ENCODE measurements around the gene STX8. TPM values are rescaled to one million over a fixed set of nuclear protein-coding genes. Genes with fewer than 3 reads are reported as not detected.

The STX8 gene
- total RNA-seq, 2 experiments from 2014 or later: 59.6 to 71.5 TPM

- no peaks in the 10 kb centered on the region for H3K9me3 Mint-ChIP-seq
- no peaks in the 10 kb centered on the region for H3K36me3 Mint-ChIP-seq (ENCODE audit: low read depth)
- peaks cover 9% of the 10 kb centered on the region for H3K27me3 Mint-ChIP-seq
- CTCF ChIA-PET: no interaction called here
- ATAC-seq: no peak
- H3K4me1 Mint-ChIP-seq (ENCODE audit: low read depth): peaks cover 13% of the 10 kb centered on the region
- H3K4me3 Mint-ChIP-seq: no peak overlapping the region
- no peak overlapping the region for H3K27ac Mint-ChIP-seq
- intact Hi-C loops (cut with micrococcal nuclease): no loop called here
- DNase-seq: no peak
- POLR2A ChIA-PET: interaction anchor here (0.9 kb wide), 1 partner anchor 16 kb away, joined by 7 read pairs; no protein-coding TSS in a partner anchor
- TF ChIP-seq, protein P1, sequence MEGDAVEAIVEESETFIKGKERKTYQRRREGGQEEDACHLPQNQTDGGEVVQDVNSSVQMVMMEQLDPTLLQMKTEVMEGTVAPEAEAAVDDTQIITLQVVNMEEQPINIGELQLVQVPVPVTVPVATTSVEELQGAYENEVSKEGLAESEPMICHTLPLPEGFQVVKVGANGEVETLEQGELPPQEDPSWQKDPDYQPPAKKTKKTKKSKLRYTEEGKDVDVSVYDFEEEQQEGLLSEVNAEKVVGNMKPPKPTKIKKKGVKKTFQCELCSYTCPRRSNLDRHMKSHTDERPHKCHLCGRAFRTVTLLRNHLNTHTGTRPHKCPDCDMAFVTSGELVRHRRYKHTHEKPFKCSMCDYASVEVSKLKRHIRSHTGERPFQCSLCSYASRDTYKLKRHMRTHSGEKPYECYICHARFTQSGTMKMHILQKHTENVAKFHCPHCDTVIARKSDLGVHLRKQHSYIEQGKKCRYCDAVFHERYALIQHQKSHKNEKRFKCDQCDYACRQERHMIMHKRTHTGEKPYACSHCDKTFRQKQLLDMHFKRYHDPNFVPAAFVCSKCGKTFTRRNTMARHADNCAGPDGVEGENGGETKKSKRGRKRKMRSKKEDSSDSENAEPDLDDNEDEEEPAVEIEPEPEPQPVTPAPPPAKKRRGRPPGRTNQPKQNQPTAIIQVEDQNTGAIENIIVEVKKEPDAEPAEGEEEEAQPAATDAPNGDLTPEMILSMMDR (IDR thresholded peaks at IDR 0.05): no peak
These were observed 338.6 kb downstream of the STX8 start for GRCh38 chr17:9237053-9237410.

DNA sequence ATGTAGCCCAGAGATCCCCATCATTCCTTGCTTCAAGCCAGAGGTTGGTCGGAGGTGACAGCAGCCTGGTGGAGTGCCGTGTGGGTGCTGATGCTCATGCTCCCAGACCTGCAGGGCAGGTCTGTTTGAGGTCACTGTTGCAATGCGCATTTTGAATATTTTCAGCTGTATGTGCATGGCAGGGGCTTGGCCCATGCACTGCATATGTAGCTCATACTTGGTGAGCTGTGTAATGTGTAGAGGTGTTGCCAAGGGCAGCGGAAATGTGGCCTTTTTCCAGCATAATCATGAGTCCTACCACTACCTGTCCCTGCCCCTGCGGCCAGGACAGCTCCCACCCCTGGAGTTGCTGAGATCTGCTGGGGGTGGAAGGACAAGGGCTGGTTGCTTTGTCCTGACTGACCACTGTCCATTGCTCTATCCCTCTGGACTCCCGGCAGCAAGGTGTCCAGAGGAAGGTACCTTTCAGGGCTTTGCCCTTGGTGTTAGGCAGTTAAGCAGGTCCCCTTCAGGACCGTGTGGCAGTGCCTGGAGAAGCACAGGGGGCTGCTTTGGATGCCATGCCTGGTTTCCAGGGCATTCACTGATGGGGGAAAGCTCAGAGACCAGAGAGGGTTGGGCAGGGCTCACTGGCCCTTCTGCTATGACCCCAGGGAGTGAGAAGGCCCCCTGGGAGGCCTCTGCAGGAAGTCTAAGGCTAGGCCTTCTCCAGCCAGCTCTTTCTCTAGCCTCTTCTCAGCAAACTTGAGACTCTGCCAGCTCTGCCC is 339.2 kb downstream of the STX8 start:
- POLR2A ChIA-PET: no interaction called here
- CTCF ChIA-PET: no interaction called here

GRCh38 chr17:9235346-9235745 is 340.3 kb downstream of the STX8 start:
- POLR2A ChIA-PET: interaction anchor here (0.6 kb wide), 1 partner anchor 23 kb away, joined by 3 read pairs; no protein-coding TSS in a partner anchor
- no peaks in the 10 kb centered on the region for H3K36me3 Mint-ChIP-seq (ENCODE audit: low read depth)
- peak; percentile 28 for DNase-seq
- H3K4me1 Mint-ChIP-seq (ENCODE audit: low read depth): peaks cover 13% of the 10 kb centered on the region
- CTCF ChIA-PET: no interaction called here
- intact Hi-C loops (cut with micrococcal nuclease): no loop called here
- no peaks in the 10 kb centered on the region for H3K9me3 Mint-ChIP-seq
- ATAC-seq: peak; percentile 5
- TF ChIP-seq, protein P1 (IDR thresholded peaks at IDR 0.05): no peak
- no peak overlapping the region for H3K4me3 Mint-ChIP-seq
- H3K27ac Mint-ChIP-seq: no peak overlapping the region
- H3K27me3 Mint-ChIP-seq: peaks cover 9% of the 10 kb centered on the region

More for the DNA sequence above, 339.2 kb downstream of the STX8 start:
- Mint-ChIP-seq H3K27me3 (peaks cover 9% of the 10 kb centered on the region), H3K4me1 (ENCODE audit: low read depth) (peaks cover 13% of the 10 kb centered on the region), H3K9me3 (no peaks in the 10 kb centered on the region), H3K27ac (no peak overlapping the region), H3K4me3 (no peak overlapping the region), H3K36me3 (ENCODE audit: low read depth) (no peaks in the 10 kb centered on the region)
- TF ChIP-seq, protein P1 (IDR thresholded peaks at IDR 0.05): no peak
- no peak for ATAC-seq
- intact Hi-C loops (cut with micrococcal nuclease): no loop called here
- DNase-seq: no peak

GRCh38 chr17:9234389-9234945 is 341.2 kb downstream of the STX8 start:
- TF ChIP-seq, protein P1 (IDR thresholded peaks at IDR 0.05): no peak
- Mint-ChIP-seq H3K27ac (no peak overlapping the region), H3K4me1 (ENCODE audit: low read depth) (peaks cover 13% of the 10 kb centered on the region), H3K36me3 (ENCODE audit: low read depth) (no peaks in the 10 kb centered on the region), H3K9me3 (no peaks in the 10 kb centered on the region), H3K4me3 (no peak overlapping the region), H3K27me3 (peaks cover 9% of the 10 kb centered on the region)
- ChIA-PET POLR2A (no interaction called here), CTCF (no interaction called here)
- DNase-seq (no peak), ATAC-seq (no peak)
- intact Hi-C loops (cut with micrococcal nuclease): no loop called here

- TF ChIP-seq, protein P1 (IDR thresholded peaks at IDR 0.05): no peak
- intact Hi-C loops (cut with micrococcal nuclease): no loop called here
- ATAC-seq (no peak), DNase-seq (no peak)
- ChIA-PET POLR2A (no interaction called here), CTCF (no interaction called here)
- H3K4me1 Mint-ChIP-seq (ENCODE audit: low read depth): peaks cover 6% of the 10 kb centered on the region
- H3K9me3 Mint-ChIP-seq: no peaks in the 10 kb centered on the region
- H3K36me3 Mint-ChIP-seq (ENCODE audit: low read depth): no peaks in the 10 kb centered on the region
- no peak overlapping the region for H3K4me3 Mint-ChIP-seq
- no peak overlapping the region for H3K27ac Mint-ChIP-seq
- peaks cover 9% of the 10 kb centered on the region for H3K27me3 Mint-ChIP-seq
These were observed 341.9 kb downstream of the STX8 start for GRCh38 chr17:9233761-9234160.

Data from activated CD8-positive, alpha-beta T cell treated with anti-CD3 and anti-CD28 coated beads for 36 hours (primary cell).